Panc1 (cell line): ENCODE measurements around the gene TESK2. TPM values are rescaled to one million over a fixed set of nuclear protein-coding genes. Genes with fewer than 3 reads are reported as not detected.

Experiments
- ATAC-seq: fragments of 200-7000 bp; cut with Tn5 transposase; 2 replicates; pipeline ENCODE4 v1.9.1; 2020; ENCODE audit warnings: mild to moderate bottlenecking, moderate library complexity
- BruUV-seq: library from RNA; stranded (reverse); fragments of 400-500 nt; replicated peaks from 2 replicates; lab custom pipeline; 2021; lab: Mats Ljungman, UMichigan
- CTCF ChIA-PET: fragments of 300-600 bp; sonication (Branson Sonifier 250); formaldehyde crosslinking; loops from one replicate; lab custom pipeline; 2022; ENCODE audit warnings: antibody characterized with exemption; lab: Charles Lee
- POLR2A ChIA-PET: fragments of 300-600 bp; sonication (Branson Sonifier 250); formaldehyde crosslinking; loops from one replicate; lab custom pipeline; 2022; ENCODE audit warnings: antibody characterized with exemption; lab: Charles Lee
- DNase-seq: peaks from one replicate; pipeline ENCODE4 v3.0.0-alpha.2; 2010; ENCODE audit warnings: low read depth, low spot score
- H3K27ac ChIP-seq: 2 replicates; pipeline ENCODE4 v1.5.1; 2011; ENCODE audit warnings: mild to moderate bottlenecking, low read length, inconsistent platforms
- H3K27me3 ChIP-seq: fragments of 200-500 bp; sonication (Bioruptor generic); 2 replicates; pipeline ENCODE4 v1.6.0; 2014; ENCODE audit warnings: low read length, inconsistent platforms; ENCODE audit not compliant: control insufficient read depth, insufficient read depth
- H3K36me3 ChIP-seq: fragments of 200-500 bp; sonication (Bioruptor generic); 2 replicates; pipeline ENCODE4 v1.5.1; 2014; ENCODE audit warnings: inconsistent platforms, mild to moderate bottlenecking, low read length, moderate library complexity; ENCODE audit not compliant: control insufficient read depth, insufficient read depth
- H3K4me1 ChIP-seq: 2 replicates; pipeline ENCODE4 v1.5.1; 2011; ENCODE audit warnings: inconsistent platforms, mild to moderate bottlenecking, low read length, moderate library complexity; ENCODE audit not compliant: control insufficient read depth, insufficient read depth
- H3K4me3 ChIP-seq, 2 experiments: 2 replicates each; pipeline ENCODE4 v1.5.1; 2011 to 2012; ENCODE audit warnings: low read depth in 2 of 2, low read length in 2 of 2, mild to moderate bottlenecking in 2 of 2, inconsistent platforms in 1 of 2, moderate library complexity in 1 of 2
- H3K9me3 ChIP-seq: fragments of 200-500 bp; sonication (Bioruptor generic); 2 replicates; pipeline ENCODE4 v1.5.1; 2014; ENCODE audit warnings: low read depth, mild to moderate bottlenecking, inconsistent platforms, low read length, moderate library complexity; ENCODE audit not compliant: control insufficient read depth, insufficient read depth
- CTCF ChIP-seq: fragments of 450-650 bp; IDR thresholded peaks from 2 replicates; pipeline ENCODE4 v1.5.1; 2017; ENCODE audit warnings: mild to moderate bottlenecking
- POLR2AphosphoS5 ChIP-seq: IDR thresholded peaks from 2 replicates; pipeline ENCODE4 v1.6.1; 2012; ENCODE audit warnings: mild to moderate bottlenecking, low read depth, low read length, moderate library complexity
- REST ChIP-seq, 2 experiments: IDR thresholded peaks; 2 replicates each; pipeline ENCODE4 v1.6.1; 2011 to 2012; ENCODE audit warnings: low read depth in 2 of 2, control low read depth in 1 of 2, low read length in 1 of 2, mild to moderate bottlenecking in 1 of 2, moderate library complexity in 1 of 2; ENCODE audit not compliant: insufficient read depth in 1 of 2
- SIN3A ChIP-seq: IDR thresholded peaks from 2 replicates; pipeline ENCODE4 v1.6.1; 2012; ENCODE audit warnings: low read depth, mild to moderate bottlenecking, low read length, moderate library complexity, borderline replicate concordance; ENCODE audit not compliant: insufficient read depth
- TCF7L2 ChIP-seq: IDR thresholded peaks from 2 replicates; pipeline ENCODE4 v1.6.1; 2011; ENCODE audit warnings: mild to moderate bottlenecking, low read depth, low read length, inconsistent platforms
- in situ Hi-C: cut with HindIII; loops from 2 replicates; pipeline ENCODE4 v1.10.0; 2016; ENCODE audit warnings: low sequenced_read_pairs, low pct_unique_long_range_greater_than_20kb
- intact Hi-C: fragments of 100-400 bp; cut with micrococcal nuclease; formaldehyde crosslinking; loops from one replicate; pipeline ENCODE4 v1.10.0; 2022; ENCODE audit not compliant: unreplicated experiment
- total RNA-seq: library from RNA; stranded (reverse); gene quantifications from one replicate; pipeline ENCODE4 v1.2.1, GENCODE V29; 2021; ENCODE audit not compliant: unreplicated experiment

Gene TESK2
- total RNA-seq, 1 experiment from 2014 or later: 3.3 TPM

GRCh38 chr1:45345014-45345413, 145.9 kb downstream of the TESK2 start:
- H3K36me3 ChIP-seq: peaks cover 14% of the 10 kb centered on the region
- H3K4me1 ChIP-seq: peaks cover 12% of the 10 kb centered on the region
- no peaks in the 10 kb centered on the region for H3K27me3 ChIP-seq
- TF ChIP-seq CTCF: no peak
- no peak for TF ChIP-seq SIN3A
- TF ChIP-seq REST (IDR thresholded peaks at IDR 0.05; ENCODE audit: insufficient read depth in 1 of 2, low read depth in 2 of 2, low read length in 1 of 2): no peak
- TF ChIP-seq TCF7L2: no peak
- TF ChIP-seq POLR2AphosphoS5: no peak
- no peak for DNase-seq
- no TSS peak for BruUV-seq
- in situ Hi-C loops (no loop called here), intact Hi-C loops (no loop called here)
- H3K27ac ChIP-seq: no peak overlapping the region
- no peak overlapping the region for H3K4me3 ChIP-seq
- POLR2A ChIA-PET: interaction anchor here (0.8 kb wide), 1 partner anchor 42 kb away, joined by 5 read pairs; no protein-coding TSS in a partner anchor
- no peaks in the 10 kb centered on the region for H3K9me3 ChIP-seq
- no peak for ATAC-seq
- CTCF ChIA-PET: no interaction called here

GRCh38 chr1:45344499-45344898, 146.5 kb downstream of the TESK2 start:
- TF ChIP-seq SIN3A (no peak), TCF7L2 (no peak), REST (IDR thresholded peaks at IDR 0.05; ENCODE audit: insufficient read depth in 1 of 2, low read depth in 2 of 2, low read length in 1 of 2) (no peak), POLR2AphosphoS5 (no peak), CTCF (no peak)
- Histone ChIP-seq H3K27ac (no peak overlapping the region), H3K4me1 (peaks cover 12% of the 10 kb centered on the region), H3K4me3 (no peak overlapping the region), H3K36me3 (peaks cover 14% of the 10 kb centered on the region), H3K27me3 (no peaks in the 10 kb centered on the region), H3K9me3 (no peaks in the 10 kb centered on the region)
- ChIA-PET POLR2A (no interaction called here), CTCF (no interaction called here)
- no peak for DNase-seq
- no peak for ATAC-seq
- intact Hi-C loops: no loop called here
- BruUV-seq: no TSS peak
- in situ Hi-C loops: no loop called here
